Keratinocyte (primary cell): ENCODE data around the gene DSCAM. TPM values are rescaled to one million over a fixed set of nuclear protein-coding genes. Genes with fewer than 3 reads are reported as not detected.

ENCODE experiments used
- DNase-seq: peaks from one replicate; pipeline ENCODE4 v3.0.0-alpha.2; 2011; ENCODE audit warnings: low read depth, missing footprints, low spot score
- FAIRE-seq: peaks from 2 replicates; lab custom pipeline; 2011; peaks lifted over from hg19 to GRCh38; lab: Jason Lieb, UNC
- H2AFZ ChIP-seq: 2 replicates; pipeline ENCODE4 v1.6.0; 2012; ENCODE audit warnings: low read length, control low read depth, inconsistent platforms; ENCODE audit not compliant: control insufficient read depth
- H3K27ac ChIP-seq: 2 replicates; pipeline ENCODE4 v1.5.1; 2011; ENCODE audit warnings: low read length; ENCODE audit not compliant: control insufficient read depth, insufficient read depth
- H3K27me3 ChIP-seq: 3 replicates; pipeline ENCODE4 v1.6.0; 2011; ENCODE audit warnings: low read length; ENCODE audit not compliant: control insufficient read depth, insufficient read depth; ENCODE audit errors: extremely low read depth
- H3K36me3 ChIP-seq, 2 experiments: 2 replicates in 1 of 2; 3 replicates in 1 of 2; pipeline ENCODE4 v1.5.1; 2011; ENCODE audit warnings: low read length in 2 of 2, mild to moderate bottlenecking in 1 of 2; ENCODE audit not compliant: control insufficient read depth in 2 of 2, insufficient read depth in 2 of 2; ENCODE audit errors: extremely low read depth in 1 of 2
- H3K4me1 ChIP-seq: 3 replicates; pipeline ENCODE4 v1.5.1; 2011; ENCODE audit warnings: low read length; ENCODE audit not compliant: control insufficient read depth, insufficient read depth; ENCODE audit errors: extremely low read depth
- H3K4me2 ChIP-seq: 3 replicates; pipeline ENCODE4 v1.6.0; 2011; ENCODE audit warnings: low read depth, low read length; ENCODE audit not compliant: control insufficient read depth, insufficient read depth; ENCODE audit errors: extremely low read depth
- H3K4me3 ChIP-seq, 3 experiments: fragments of 200-600 bp in 1 of 3; sonication (generic) in 1 of 3; 2 replicates in 2 of 3; 3 replicates in 1 of 3; pipeline ENCODE4 v1.5.1; 2011 to 2016; ENCODE audit warnings: low read length in 3 of 3, mild to moderate bottlenecking in 3 of 3, control low read depth in 2 of 3, inconsistent platforms in 1 of 3, low read depth in 1 of 3, mixed read lengths in 1 of 3, mixed run types in 1 of 3, moderate library complexity in 1 of 3; ENCODE audit not compliant: control insufficient read depth in 2 of 3, insufficient read depth in 2 of 3; ENCODE audit errors: extremely low read depth in 1 of 3
- H3K79me2 ChIP-seq: 2 replicates; pipeline ENCODE4 v1.6.0; 2012; ENCODE audit warnings: low read length; ENCODE audit not compliant: control insufficient read depth, insufficient read depth
- H3K9ac ChIP-seq: 3 replicates; pipeline ENCODE4 v1.6.0; 2011; ENCODE audit warnings: low read length; ENCODE audit not compliant: control insufficient read depth, insufficient read depth; ENCODE audit errors: extremely low read depth
- H3K9me1 ChIP-seq: 3 replicates; pipeline ENCODE4 v1.6.0; 2011; ENCODE audit warnings: low read length; ENCODE audit not compliant: control insufficient read depth, insufficient read depth; ENCODE audit errors: extremely low read depth
- H3K9me3 ChIP-seq: 2 replicates; pipeline ENCODE4 v1.5.1; 2012; ENCODE audit warnings: low read depth, low read length; ENCODE audit not compliant: control insufficient read depth
- H4K20me1 ChIP-seq: 3 replicates; pipeline ENCODE4 v1.6.0; 2011; ENCODE audit warnings: low read length; ENCODE audit not compliant: control insufficient read depth, insufficient read depth; ENCODE audit errors: extremely low read depth
- CTCF ChIP-seq, 3 experiments: IDR thresholded peaks in 1 of 3; conservative IDR thresholded peaks in 1 of 3; optimal IDR thresholded peaks in 1 of 3; 2 replicates in 2 of 3; 3 replicates in 1 of 3; pipeline versions ENCODE3 to v1.5.1; 2011; ENCODE audit warnings: low read length in 3 of 3, mild to moderate bottlenecking in 3 of 3, moderate library complexity in 2 of 3, control low read depth in 1 of 3, inconsistent platforms in 1 of 3; ENCODE audit not compliant: insufficient read depth in 2 of 3; ENCODE audit errors: extremely low read depth in 1 of 3
- EZH2 ChIP-seq: IDR thresholded peaks from one replicate; pipeline ENCODE4 v1.6.1; 2012; ENCODE audit warnings: inconsistent platforms, mild to moderate bottlenecking, low read length, moderate library complexity
- dilution Hi-C: fragments of 300-500 bp; cut with MboI; formaldehyde crosslinking; loops from one replicate; pipeline ENCODE4 v1.7.0; 2020; ENCODE audit warnings: low sequenced_read_pairs; ENCODE audit not compliant: extremely low pct_ligation_motif_present
- polyA plus RNA-seq, 5 experiments: library from polyadenylated mRNA; depleted of rRNA in 3 of 5; stranded (reverse) in 3 of 5; stranded (forward) in 1 of 5; unstranded in 1 of 5; fragments of >200 nt; gene quantifications; 1 replicate in 1 of 5; 2 replicates in 3 of 5; 3 replicates in 1 of 5; pipeline versions ENCODE4 v1.2.1 to v1.2.3, GENCODE V29; 2011 to 2012; ENCODE audit warnings: missing spikeins in 2 of 5, low read depth in 1 of 5, low replicate concordance in 1 of 5

Gene DSCAM
- polyA plus RNA-seq, 1 donor (not counting 4 experiments of a cell fraction or from before 2014, with no cell fraction given): 2.1 TPM

GRCh38 chr21:40200946-40201345 lies 646.0 kb downstream of the DSCAM start:
- no peaks in the 10 kb centered on the region for H4K20me1 ChIP-seq
- no peaks in the 10 kb centered on the region for H3K9me3 ChIP-seq
- no peak for FAIRE-seq
- no peak overlapping the region for H3K9ac ChIP-seq
- H3K36me3 ChIP-seq: no peaks in the 10 kb centered on the region
- H3K27ac ChIP-seq: no peak overlapping the region
- H3K4me1 ChIP-seq: no peaks in the 10 kb centered on the region
- H2AFZ ChIP-seq: no peak overlapping the region
- H3K27me3 ChIP-seq: no peaks in the 10 kb centered on the region
- H3K4me2 ChIP-seq: no peak overlapping the region
- dilution Hi-C loops: no loop called here
- H3K79me2 ChIP-seq: no peaks in the 10 kb centered on the region
- H3K4me3 ChIP-seq: no peak overlapping the region
- H3K9me1 ChIP-seq: no peaks in the 10 kb centered on the region
- DNase-seq: no peak
- TF ChIP-seq CTCF (optimal IDR thresholded peaks at IDR 0.05 in 1 of 3, IDR thresholded peaks at IDR 0.05 in 1 of 3, conservative IDR thresholded peaks at IDR 0.05 in 1 of 3; ENCODE audit: extremely low read depth in 1 of 3, insufficient read depth in 2 of 3, low read length in 3 of 3) (no peak), EZH2 (no peak)

- Histone ChIP-seq H3K36me3 (no peaks in the 10 kb centered on the region), H2AFZ (no peak overlapping the region), H3K27me3 (no peaks in the 10 kb centered on the region), H3K27ac (no peak overlapping the region), H3K9me3 (no peaks in the 10 kb centered on the region), H3K79me2 (no peaks in the 10 kb centered on the region), H3K9ac (no peak overlapping the region), H3K4me2 (no peak overlapping the region), H3K4me3 (no peak overlapping the region), H3K4me1 (no peaks in the 10 kb centered on the region), H4K20me1 (no peaks in the 10 kb centered on the region), H3K9me1 (no peaks in the 10 kb centered on the region)
- FAIRE-seq (no peak), DNase-seq (no peak)
- TF ChIP-seq CTCF (optimal IDR thresholded peaks at IDR 0.05 in 1 of 3, IDR thresholded peaks at IDR 0.05 in 1 of 3, conservative IDR thresholded peaks at IDR 0.05 in 1 of 3; ENCODE audit: extremely low read depth in 1 of 3, insufficient read depth in 2 of 3, low read length in 3 of 3): no peak
- no peak for TF ChIP-seq EZH2
- dilution Hi-C loops: no loop called here
These were observed 646.8 kb downstream of the DSCAM start for GRCh38 chr21:40200126-40200525.
